GM21723 (cell line): ENCODE results near the gene TMEM150B.

ENCODE experiments used
- ATAC-seq: cut with Tn5 transposase; IDR thresholded peaks from one replicate; pipeline ENCODE4 v1.9.1; 2021; ENCODE audit warnings: mild to moderate bottlenecking, moderate library complexity; ENCODE audit not compliant: unreplicated experiment

TMEM150B gene

GRCh38 chr19:55355213-55355821 is 30.2 kb upstream of the TMEM150B start:
- ATAC-seq: no peak

- no peak for ATAC-seq
Measured at GRCh38 chr19:55354698-55355212, 29.6 kb upstream of the TMEM150B start, which contains the start of gene COX6B2. Gene COX6B2 (minus strand): TSS chr19:55354719. CDS start chr19:55354521, 198 bp downstream.

- ATAC-seq: peak; percentile 68
Measured at GRCh38 chr19:55353803-55354697, 28.9 kb upstream of the TMEM150B start.

- ATAC-seq: no peak
Measured at GRCh38 chr19:55353356-55353802, 28.2 kb upstream of the TMEM150B start.

GRCh38 chr19:55352549-55353145 is 27.5 kb upstream of the TMEM150B start:
- ATAC-seq: no peak

- ATAC-seq: no peak
Measured at GRCh38 chr19:55352040-55352439, 26.9 kb upstream of the TMEM150B start.

- no peak for ATAC-seq
Measured at GRCh38 chr19:55350620-55351315, 25.6 kb upstream of the TMEM150B start.

- no peak for ATAC-seq
Measured at GRCh38 chr19:55348317-55349034, 23.3 kb upstream of the TMEM150B start.

GRCh38 chr19:55347442-55348009 is 22.4 kb upstream of the TMEM150B start:
- no peak for ATAC-seq

GRCh38 chr19:55346725-55347441 is 21.7 kb upstream of the TMEM150B start:
- ATAC-seq: no peak

GRCh38 chr19:55345818-55346724 is 20.9 kb upstream of the TMEM150B start:
- no peak for ATAC-seq

- no peak for ATAC-seq
Measured at GRCh38 chr19:55345101-55345817, 20.1 kb upstream of the TMEM150B start.

- ATAC-seq: no peak
Measured at GRCh38 chr19:55344444-55344843, 19.3 kb upstream of the TMEM150B start.

GRCh38 chr19:55341595-55342531 is 16.7 kb upstream of the TMEM150B start:
- no peak for ATAC-seq

GRCh38 chr19:55341171-55341588 is 16.0 kb upstream of the TMEM150B start:
- no peak for ATAC-seq

- ATAC-seq: no peak
Measured at GRCh38 chr19:55340784-55341147, 15.6 kb upstream of the TMEM150B start.
